PC-9 (cell line): ENCODE results near the gene PEX14.

Experiments used
- CTCF ChIP-seq: fragments of 200-600 bp; sonication (generic); conservative IDR thresholded peaks from 2 replicates; pipeline ENCODE4 v1.6.1; 2017; ENCODE audit warnings: mixed run types, antibody characterized with exemption, mild to moderate bottlenecking, moderate library complexity
- EZH2 ChIP-seq: fragments of 200-600 bp; sonication (generic); IDR thresholded peaks from 2 replicates; pipeline ENCODE4 v1.8.0; 2017; ENCODE audit warnings: antibody characterized with exemption, low read depth

DNA sequence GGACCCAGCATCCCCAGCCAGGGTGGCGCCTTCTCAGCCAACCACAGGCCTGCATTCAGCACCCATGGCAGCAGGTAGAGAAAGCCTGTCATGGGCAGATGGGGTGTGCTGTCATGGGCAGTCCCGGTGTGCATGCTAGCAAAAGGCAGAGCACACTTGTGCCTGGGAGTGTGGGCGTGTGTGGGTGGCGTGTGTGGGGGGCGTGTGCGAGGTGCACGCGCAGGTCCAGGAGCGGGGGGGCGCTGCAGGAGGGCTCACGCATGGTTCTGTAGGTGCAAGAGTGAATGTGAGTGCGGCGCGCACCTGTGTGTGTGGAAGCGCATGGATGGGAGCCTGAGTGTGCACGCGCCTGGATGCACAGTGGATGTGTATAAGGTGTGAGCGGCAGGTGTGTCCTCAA, 184.5 kb downstream of the PEX14 start:
- TF ChIP-seq CTCF, result no peak
- TF ChIP-seq EZH2, result no peak
